DND-41 (cell line): ENCODE data around the gene CARMIL1.

ENCODE experiments used
- EZH2 ChIP-seq: IDR thresholded peaks from 3 replicates; pipeline ENCODE4 v1.6.1; 2012; ENCODE audit warnings: borderline replicate concordance, low read depth, mild to moderate bottlenecking, moderate library complexity, low read length, inconsistent platforms; ENCODE audit not compliant: severe bottlenecking
- TF ChIP-seq, protein P1 (sequence below): IDR thresholded peaks from 2 replicates; pipeline ENCODE4 v1.5.1; 2012; ENCODE audit warnings: borderline replicate concordance, low read length, moderate library complexity, mild to moderate bottlenecking; ENCODE audit not compliant: poor library complexity, severe bottlenecking; ENCODE audit errors: extremely low read depth

DNA sequence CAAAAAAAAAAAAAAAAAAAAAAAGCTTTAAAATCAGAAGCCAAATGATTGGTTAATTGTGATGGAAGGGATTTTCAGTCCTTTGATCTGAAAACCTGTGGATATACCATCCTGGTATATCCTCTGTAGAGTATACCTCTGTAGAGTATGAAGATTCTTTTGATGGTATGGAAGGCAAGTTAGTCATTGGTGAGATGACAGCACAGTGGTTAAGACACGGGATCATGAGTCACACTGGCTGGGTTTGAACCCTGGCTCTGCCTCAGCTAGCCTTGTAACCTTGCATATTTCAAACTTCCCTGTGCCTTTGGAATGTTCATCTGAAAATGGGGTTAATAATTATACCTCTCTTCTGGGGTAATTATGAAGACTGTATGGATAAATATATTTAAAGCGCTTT lies 179.3 kb downstream of the CARMIL1 start:
- TF ChIP-seq, protein P1, sequence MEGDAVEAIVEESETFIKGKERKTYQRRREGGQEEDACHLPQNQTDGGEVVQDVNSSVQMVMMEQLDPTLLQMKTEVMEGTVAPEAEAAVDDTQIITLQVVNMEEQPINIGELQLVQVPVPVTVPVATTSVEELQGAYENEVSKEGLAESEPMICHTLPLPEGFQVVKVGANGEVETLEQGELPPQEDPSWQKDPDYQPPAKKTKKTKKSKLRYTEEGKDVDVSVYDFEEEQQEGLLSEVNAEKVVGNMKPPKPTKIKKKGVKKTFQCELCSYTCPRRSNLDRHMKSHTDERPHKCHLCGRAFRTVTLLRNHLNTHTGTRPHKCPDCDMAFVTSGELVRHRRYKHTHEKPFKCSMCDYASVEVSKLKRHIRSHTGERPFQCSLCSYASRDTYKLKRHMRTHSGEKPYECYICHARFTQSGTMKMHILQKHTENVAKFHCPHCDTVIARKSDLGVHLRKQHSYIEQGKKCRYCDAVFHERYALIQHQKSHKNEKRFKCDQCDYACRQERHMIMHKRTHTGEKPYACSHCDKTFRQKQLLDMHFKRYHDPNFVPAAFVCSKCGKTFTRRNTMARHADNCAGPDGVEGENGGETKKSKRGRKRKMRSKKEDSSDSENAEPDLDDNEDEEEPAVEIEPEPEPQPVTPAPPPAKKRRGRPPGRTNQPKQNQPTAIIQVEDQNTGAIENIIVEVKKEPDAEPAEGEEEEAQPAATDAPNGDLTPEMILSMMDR = no peak
- no peak for TF ChIP-seq EZH2
